Myocyte (in vitro differentiated cells): ENCODE data around the gene TOMM20. TPM values are rescaled to one million over a fixed set of nuclear protein-coding genes. Genes with fewer than 3 reads are reported as not detected.

ENCODE experiments used
- DNase-seq: peaks from one replicate; pipeline ENCODE4 v3.0.0-alpha.2; 2012; ENCODE audit warnings: low read depth
- total RNA-seq: library from RNA; depleted of rRNA; stranded (reverse); fragments of >200 nt; gene quantifications from 2 replicates; pipeline ENCODE4 v1.2.3, GENCODE V29; 2014

The TOMM20 gene
- total RNA-seq, 1 donor from 2014 or later, result 112 TPM

- no peak for DNase-seq
These were observed 5.5 kb upstream of the TOMM20 start for GRCh38 chr1:235134171-235134570.

GRCh38 chr1:235133086-235133485 is 4.4 kb upstream of the TOMM20 start:
- DNase-seq, result no peak

DNA sequence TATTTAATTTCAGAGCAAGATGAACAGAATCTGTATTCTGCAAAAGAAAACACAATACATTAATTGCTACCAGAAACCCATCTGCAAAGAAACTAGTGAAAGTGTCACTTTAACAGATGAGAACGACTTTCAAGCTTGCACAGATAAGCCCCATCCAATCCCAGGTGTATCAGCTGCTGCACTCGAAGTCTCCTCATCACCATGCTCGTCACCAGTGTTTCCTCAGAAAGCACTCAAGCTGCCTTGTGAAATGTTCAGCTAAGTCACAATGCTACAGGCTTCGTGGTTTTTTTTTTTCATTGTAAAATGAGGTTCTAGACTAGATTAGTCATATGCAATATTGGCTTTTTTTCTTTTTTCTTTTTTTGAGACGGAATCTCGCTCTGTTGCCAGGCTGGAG is 3.3 kb upstream of the TOMM20 start:
- no peak for DNase-seq

DNA sequence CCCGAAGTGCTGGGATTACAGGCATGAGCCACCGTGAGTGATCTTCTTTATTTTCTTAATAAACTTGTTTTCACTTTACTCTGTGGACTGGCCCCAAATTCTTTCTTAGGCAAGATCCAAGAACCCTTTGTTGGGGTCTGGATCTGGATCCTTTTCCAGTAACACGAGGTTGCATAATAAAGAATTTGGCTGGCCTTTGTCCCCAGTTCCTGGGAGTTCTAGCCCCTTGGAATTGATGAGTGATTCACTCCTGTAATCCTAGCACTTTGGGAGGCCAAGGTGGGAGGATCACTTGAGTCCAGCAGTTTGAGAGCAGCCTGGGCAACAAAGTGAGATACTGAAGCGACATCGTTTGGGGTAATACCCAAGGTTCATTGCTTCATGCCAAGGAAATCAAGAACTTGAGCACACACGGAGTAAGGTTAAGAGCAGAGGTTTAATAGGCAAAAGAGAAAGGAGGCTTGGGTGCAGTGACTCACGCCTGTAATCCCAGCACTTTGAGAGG is 2.2 kb upstream of the TOMM20 start:
- no peak for DNase-seq

DNA sequence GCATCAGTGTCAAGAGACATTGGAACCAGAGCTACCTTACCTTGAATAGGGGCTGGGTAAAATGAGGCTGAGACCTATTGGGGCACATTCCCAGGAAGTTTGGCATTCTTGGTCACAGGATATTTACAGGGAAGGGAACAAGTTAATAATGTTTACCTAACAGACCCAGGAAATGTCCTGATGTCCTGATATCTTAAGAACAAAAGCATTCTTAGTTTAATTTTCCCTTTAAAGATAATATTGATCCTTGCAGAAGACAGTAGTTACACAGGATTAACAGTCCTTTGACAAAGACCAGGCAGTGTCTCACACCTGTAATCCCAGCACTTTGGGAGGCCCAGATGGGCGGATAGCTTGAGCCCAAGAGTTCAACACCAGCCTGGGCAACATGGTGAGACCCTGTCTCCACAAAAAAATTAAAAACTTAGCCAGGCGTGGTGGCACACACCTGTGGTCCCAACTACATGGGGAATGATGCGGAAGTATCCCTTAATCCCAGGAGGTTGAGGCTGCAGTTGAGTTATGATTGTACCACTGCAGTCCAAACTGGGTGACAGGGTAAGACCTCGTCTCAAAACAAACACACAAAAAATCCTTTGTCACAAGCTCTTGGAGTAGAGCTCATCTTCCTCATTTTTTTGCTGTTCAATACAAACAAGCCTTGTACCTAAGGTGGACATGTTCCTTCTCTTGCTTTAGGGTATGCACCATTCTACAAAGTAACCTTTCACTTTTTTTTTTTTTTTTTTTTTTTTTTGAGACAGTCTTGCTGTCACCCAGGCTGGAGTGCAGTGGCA is 1.3 kb upstream of the TOMM20 start:
- DNase-seq, result no peak

DNA sequence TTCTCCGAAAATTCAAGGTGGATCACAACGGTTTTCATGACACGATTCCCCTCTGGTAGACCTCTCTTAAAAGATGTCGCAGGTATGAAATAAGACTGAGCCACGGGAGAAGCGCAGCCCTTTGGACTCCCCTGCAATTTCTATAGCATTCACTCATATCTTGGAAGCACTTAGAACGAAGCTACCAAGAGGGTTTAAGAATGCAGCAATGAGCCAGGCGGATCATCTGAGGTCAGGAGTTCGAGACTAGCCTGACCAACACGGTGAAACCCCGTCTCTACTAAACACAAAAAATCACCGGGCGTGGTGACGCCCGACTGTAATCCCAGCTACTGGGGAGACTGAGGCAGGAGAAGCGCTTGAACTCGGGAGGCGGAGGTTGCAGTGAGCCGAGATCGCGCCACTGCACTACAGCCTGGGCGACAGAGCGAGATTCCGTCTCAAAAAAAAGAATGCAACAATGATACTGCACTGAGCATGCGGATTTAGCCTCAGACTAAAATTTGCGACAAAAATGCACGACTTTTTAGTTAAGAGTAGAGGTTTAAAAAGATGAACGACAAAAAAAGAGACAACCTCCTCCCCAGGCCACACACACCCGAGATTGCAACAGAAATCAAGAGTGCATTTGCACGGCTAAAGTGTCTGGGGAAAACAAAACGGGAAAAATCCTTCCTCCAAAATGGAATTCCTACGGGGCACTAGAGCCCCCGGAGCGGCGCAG is 743 bp downstream of the TOMM20 start:
- no peak for DNase-seq

- DNase-seq, result no peak
These were observed 1.4 kb downstream of the TOMM20 start for GRCh38 chr1:235127203-235127602.

GRCh38 chr1:235124665-235125064 is 4.0 kb downstream of the TOMM20 start:
- DNase-seq, result no peak

- no peak for DNase-seq
These were observed 4.5 kb downstream of the TOMM20 start for GRCh38 chr1:235124111-235124510.

GRCh38 chr1:235122348-235122747 is 6.3 kb downstream of the TOMM20 start:
- DNase-seq, result no peak

DNA sequence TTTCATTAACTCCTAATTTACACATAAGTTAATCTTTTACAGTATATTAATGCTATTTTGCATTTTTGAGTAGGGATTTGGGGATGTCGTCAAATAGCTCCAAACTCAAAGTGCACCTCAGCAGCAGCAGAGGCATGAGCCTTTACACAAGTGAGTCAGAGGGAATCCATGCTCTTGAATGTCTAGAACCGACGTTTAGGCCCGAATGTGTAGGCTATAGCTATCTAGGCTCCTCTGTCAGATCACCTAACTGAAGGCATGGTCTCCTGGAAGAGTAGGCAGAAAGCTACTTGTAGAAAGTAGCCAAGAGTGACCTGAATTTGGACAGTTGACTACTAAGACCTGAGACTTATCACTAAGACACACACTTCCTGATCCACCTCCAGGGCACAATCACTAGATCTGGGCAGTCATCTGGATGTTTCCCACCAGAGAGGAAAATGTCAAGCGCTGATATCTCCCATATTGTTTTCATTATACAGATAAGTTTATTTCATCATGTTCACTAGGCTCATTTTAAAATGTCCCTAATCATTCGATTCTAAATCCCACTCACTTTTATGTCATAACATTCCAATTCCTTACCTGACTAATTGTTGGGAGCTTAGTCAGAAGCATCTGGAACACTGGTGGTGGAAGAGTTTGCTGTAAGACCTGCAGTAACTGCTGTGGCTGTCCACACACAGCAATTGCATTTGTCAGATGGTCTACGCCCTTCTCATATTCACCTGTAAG is 15.3 kb downstream of the TOMM20 start:
- DNase-seq, result no peak

GRCh38 chr1:235112297-235113182 is 16.1 kb downstream of the TOMM20 start:
- no peak for DNase-seq

DNA sequence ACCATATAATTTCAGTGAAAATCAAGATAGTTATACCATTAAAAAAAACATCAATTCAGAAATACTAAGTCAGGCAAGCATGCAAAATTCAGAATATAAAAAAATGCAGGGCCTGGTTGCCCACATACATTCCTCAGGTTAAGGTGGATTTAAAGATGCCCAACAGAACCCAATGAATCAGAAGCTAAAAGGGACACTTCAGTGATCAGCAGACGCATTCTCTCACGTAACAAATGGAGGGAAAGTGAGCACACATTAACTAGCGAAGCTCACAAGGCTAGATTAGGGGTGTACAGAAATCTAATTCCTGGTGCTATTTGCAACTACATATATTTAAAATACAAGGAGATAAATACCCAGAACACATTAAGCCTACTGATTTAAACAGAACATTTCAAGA is 17.5 kb downstream of the TOMM20 start:
- DNase-seq, result no peak

DNA sequence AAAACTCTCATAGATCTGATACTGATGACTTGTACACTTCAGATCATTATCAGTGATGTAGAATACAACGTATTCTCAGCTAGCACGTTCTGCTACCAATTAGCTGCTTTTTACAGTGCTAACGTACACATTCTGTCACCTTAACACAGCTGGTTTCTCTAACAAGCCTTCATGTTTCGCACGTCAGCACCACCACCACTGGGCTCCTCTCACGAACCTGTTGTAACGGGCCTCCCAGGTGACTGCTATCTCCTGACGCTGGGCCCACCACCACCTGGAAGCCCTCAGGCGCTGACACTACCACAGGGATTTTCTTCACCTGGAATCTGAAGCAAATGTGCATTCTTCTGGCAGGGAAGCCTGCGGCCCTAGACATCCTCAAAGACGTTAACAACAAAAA is 19.8 kb downstream of the TOMM20 start:
- DNase-seq, result no peak

DNA sequence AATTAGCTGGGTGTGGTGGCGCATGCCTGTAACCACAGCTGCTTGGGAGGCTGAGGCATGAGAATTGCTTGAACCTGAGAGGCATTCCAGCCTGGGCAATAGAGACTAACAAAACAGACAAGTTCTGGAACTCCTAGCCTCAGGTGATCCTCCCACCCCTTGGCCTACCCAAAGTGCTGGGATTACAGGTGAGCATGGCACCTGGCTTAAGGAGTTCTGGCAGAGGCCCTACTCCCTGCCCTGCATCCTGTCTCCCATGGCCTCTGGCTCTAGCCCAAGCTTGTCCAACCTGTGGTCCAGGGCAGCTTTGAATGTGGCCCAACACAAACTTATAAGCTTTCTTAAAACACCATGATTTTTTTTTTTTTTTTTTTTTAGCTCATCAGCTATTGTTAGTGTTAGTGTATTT is 20.4 kb downstream of the TOMM20 start:
- no peak for DNase-seq

DNA sequence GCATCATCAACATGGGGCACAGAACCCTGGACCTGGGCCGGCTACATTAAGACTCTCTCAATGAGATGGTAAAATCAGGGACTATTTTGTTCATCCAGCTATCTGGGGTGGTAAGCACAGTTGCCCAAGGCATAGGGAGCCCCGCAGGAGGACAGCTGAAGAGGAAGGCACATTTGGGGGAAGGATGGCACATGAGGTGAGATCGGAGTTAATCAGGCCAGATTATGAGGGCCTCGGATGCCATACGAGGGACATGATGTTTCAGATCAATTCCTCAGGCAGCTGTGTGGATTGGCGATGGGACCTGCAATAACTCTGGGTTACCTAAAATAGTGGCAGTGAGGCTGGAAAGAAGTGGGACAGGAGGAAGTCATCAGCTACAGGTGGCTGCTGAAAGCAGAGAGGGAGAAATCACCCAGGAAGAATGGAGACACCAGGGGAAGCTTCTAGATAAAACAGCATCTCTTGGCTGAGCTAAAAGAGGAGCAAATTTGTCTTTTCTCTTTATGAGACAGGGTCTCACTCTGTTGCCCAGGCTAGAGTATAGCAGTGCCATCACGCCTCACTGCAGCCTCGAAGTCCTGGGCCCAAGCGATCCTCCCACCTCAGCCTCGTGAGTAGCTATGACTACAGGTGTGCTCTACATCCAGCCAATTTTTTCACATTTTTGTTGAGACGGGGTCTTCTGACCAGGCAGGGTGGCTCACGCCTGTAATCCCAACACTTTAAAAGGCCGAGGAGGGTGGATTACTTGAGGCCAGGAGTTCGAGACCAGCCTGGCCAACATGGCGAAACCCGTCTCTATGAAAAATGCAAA is 21.1 kb downstream of the TOMM20 start:
- DNase-seq, result no peak

GRCh38 chr1:235106457-235106856 is 22.2 kb downstream of the TOMM20 start:
- DNase-seq, result no peak

- DNase-seq, result no peak
These were observed 23.3 kb downstream of the TOMM20 start for GRCh38 chr1:235105051-235106043.

DNA sequence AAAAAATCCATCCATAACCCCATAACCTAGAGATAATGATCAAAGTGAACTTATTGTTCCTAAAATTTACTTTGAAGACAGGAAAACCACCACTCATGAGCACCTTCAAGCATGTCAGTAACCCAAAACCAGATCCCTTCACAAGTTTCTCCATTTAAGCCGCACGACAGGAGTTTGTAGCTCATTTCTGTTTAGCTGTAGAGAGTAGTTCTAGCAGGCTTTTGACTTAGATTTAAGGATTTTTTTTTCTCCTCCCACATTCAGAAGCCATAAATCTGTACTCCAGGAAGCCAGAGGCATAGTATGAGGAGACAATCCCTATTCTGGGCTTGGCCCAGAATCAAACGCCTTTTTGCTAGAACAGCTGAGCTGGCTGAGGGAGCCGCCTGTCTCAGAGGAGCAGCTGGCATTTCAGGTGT is 25.6 kb downstream of the TOMM20 start:
- DNase-seq, result peak; percentile 89
